Loucy (cell line): ENCODE data around the gene SERPINB4.

Experiments used
- H2AFZ ChIP-seq: fragments of 200-600 bp; sonication (generic); 2 replicates; pipeline ENCODE4 v1.6.0; 2016; ENCODE audit warnings: antibody characterized with exemption, mild to moderate bottlenecking, low read length, moderate library complexity
- H3F3A ChIP-seq: fragments of 200-600 bp; 2 replicates; pipeline ENCODE4 v1.6.0; 2016; ENCODE audit warnings: antibody characterized with exemption, low read depth, mild to moderate bottlenecking
- H3K27me3 ChIP-seq: fragments of 200-600 bp; sonication (generic); 2 replicates; pipeline ENCODE4 v1.6.1; 2014; ENCODE audit warnings: low read length, mild to moderate bottlenecking; ENCODE audit not compliant: insufficient read depth, poor library complexity, severe bottlenecking
- H3K36me3 ChIP-seq: fragments of 200-600 bp; sonication (generic); 2 replicates; pipeline ENCODE4 v1.6.1; 2016; ENCODE audit warnings: low read length; ENCODE audit not compliant: insufficient read depth
- H3K4me1 ChIP-seq: fragments of 200-600 bp; sonication (generic); 2 replicates; pipeline ENCODE4 v1.5.1; 2014; ENCODE audit warnings: low read length, mild to moderate bottlenecking; ENCODE audit not compliant: insufficient read depth, poor library complexity, severe bottlenecking
- H3K4me2 ChIP-seq: fragments of 200-600 bp; sonication (generic); 2 replicates; pipeline ENCODE4 v1.6.0; 2014; ENCODE audit warnings: antibody characterized with exemption, low read length, low read depth, mild to moderate bottlenecking; ENCODE audit not compliant: poor library complexity, severe bottlenecking
- H3K4me3 ChIP-seq: fragments of 200-600 bp; sonication (generic); 2 replicates; pipeline ENCODE4 v1.5.1; 2014; ENCODE audit warnings: low read length, mild to moderate bottlenecking, mixed read lengths; ENCODE audit not compliant: poor library complexity, severe bottlenecking
- H3K79me2 ChIP-seq: fragments of 200-600 bp; sonication (generic); 2 replicates; pipeline ENCODE4 v1.6.1; 2014; ENCODE audit warnings: low read length; ENCODE audit not compliant: insufficient read depth
- H3K9ac ChIP-seq: fragments of 200-600 bp; sonication (generic); 2 replicates; pipeline ENCODE4 v1.6.0; 2014; ENCODE audit warnings: mild to moderate bottlenecking, low read depth, low read length, moderate library complexity; ENCODE audit not compliant: poor library complexity, severe bottlenecking
- H3K9me2 ChIP-seq: fragments of 200-600 bp; sonication (generic); replicated peaks from 2 replicates; pipeline ENCODE4 v1.6.1; 2016; ENCODE audit warnings: low read depth, low read length, mixed read lengths
- H3K9me3 ChIP-seq: fragments of 200-600 bp; sonication (generic); 2 replicates; pipeline ENCODE4 v1.6.1; 2014; ENCODE audit warnings: mild to moderate bottlenecking, antibody characterized with exemption, low read length, low read depth; ENCODE audit not compliant: insufficient read depth
- H4K20me1 ChIP-seq: fragments of 200-600 bp; sonication (generic); 2 replicates; pipeline ENCODE4 v1.6.0; 2014; ENCODE audit warnings: antibody characterized with exemption, low read length, mild to moderate bottlenecking; ENCODE audit not compliant: insufficient read depth, poor library complexity, severe bottlenecking
- CTCF ChIP-seq: fragments of 200-600 bp; sonication (generic); conservative IDR thresholded peaks from 2 replicates; pipeline ENCODE4 v1.5.1; 2014; ENCODE audit warnings: mild to moderate bottlenecking, antibody characterized with exemption, low read length
- EZH2phosphoT487 ChIP-seq: fragments of 200-600 bp; IDR thresholded peaks from 2 replicates; pipeline ENCODE4 v1.6.1; 2018; ENCODE audit warnings: antibody characterized with exemption, mild to moderate bottlenecking, moderate library complexity, borderline replicate concordance

SERPINB4 gene

GRCh38 chr18:63637703-63638102 lies 6.4 kb downstream of the SERPINB4 start:
- Histone ChIP-seq H3F3A (no peaks in the 10 kb centered on the region), H4K20me1 (no peaks in the 10 kb centered on the region), H3K27me3 (no peaks in the 10 kb centered on the region), H3K4me3 (no peak overlapping the region), H3K36me3 (no peaks in the 10 kb centered on the region), H3K4me2 (no peak overlapping the region), H3K9me2 (0 out of 2 replicates have a peak, but pooled peaks cover 3% of the 10 kb centered on the region), H3K9ac (no peak overlapping the region), H3K79me2 (no peaks in the 10 kb centered on the region), H3K4me1 (no peaks in the 10 kb centered on the region), H3K9me3 (no peaks in the 10 kb centered on the region), H2AFZ (no peak overlapping the region)
- TF ChIP-seq EZH2phosphoT487: no peak
- TF ChIP-seq CTCF: no peak

- no peak overlapping the region for H3K9ac ChIP-seq
- no peaks in the 10 kb centered on the region for H3K27me3 ChIP-seq
- H4K20me1 ChIP-seq: no peaks in the 10 kb centered on the region
- no peak for TF ChIP-seq EZH2phosphoT487
- no peak overlapping the region for H3K4me3 ChIP-seq
- no peaks in the 10 kb centered on the region for H3K4me1 ChIP-seq
- H3K79me2 ChIP-seq: no peaks in the 10 kb centered on the region
- no peaks in the 10 kb centered on the region for H3K36me3 ChIP-seq
- H3K9me2 ChIP-seq: no peaks in the 10 kb centered on the region
- H2AFZ ChIP-seq: no peak overlapping the region
- H3K4me2 ChIP-seq: no peak overlapping the region
- no peaks in the 10 kb centered on the region for H3F3A ChIP-seq
- peaks cover 8% of the 10 kb centered on the region; the same call in 1 of the 2 replicates for H3K9me3 ChIP-seq
Measured at GRCh38 chr18:63627819-63628218, 16.2 kb downstream of the SERPINB4 start.

GRCh38 chr18:63626431-63626830 lies 17.6 kb downstream of the SERPINB4 start:
- no peaks in the 10 kb centered on the region for H3K9me2 ChIP-seq
- H3K4me2 ChIP-seq: no peak overlapping the region
- H3K27me3 ChIP-seq: no peaks in the 10 kb centered on the region
- H2AFZ ChIP-seq: no peak overlapping the region
- H3K9ac ChIP-seq: no peak overlapping the region
- H3K4me3 ChIP-seq: no peak overlapping the region
- no peaks in the 10 kb centered on the region for H3K4me1 ChIP-seq
- peaks cover 8% of the 10 kb centered on the region; the same call in 1 of the 2 replicates for H3K9me3 ChIP-seq
- TF ChIP-seq EZH2phosphoT487: no peak
- TF ChIP-seq CTCF: no peak
- no peaks in the 10 kb centered on the region for H3F3A ChIP-seq
- no peaks in the 10 kb centered on the region for H3K36me3 ChIP-seq
- H4K20me1 ChIP-seq: no peaks in the 10 kb centered on the region
- no peaks in the 10 kb centered on the region for H3K79me2 ChIP-seq

- Histone ChIP-seq H3K36me3 (no peaks in the 10 kb centered on the region), H3K9me3 (peaks cover 8% of the 10 kb centered on the region; the same call in 1 of the 2 replicates), H4K20me1 (no peaks in the 10 kb centered on the region), H3K4me3 (no peak overlapping the region), H3K4me2 (no peak overlapping the region), H3K27me3 (no peaks in the 10 kb centered on the region), H3K9me2 (no peaks in the 10 kb centered on the region), H3K4me1 (no peaks in the 10 kb centered on the region), H3K9ac (no peak overlapping the region), H3F3A (no peaks in the 10 kb centered on the region), H2AFZ (no peak overlapping the region), H3K79me2 (no peaks in the 10 kb centered on the region)
- TF ChIP-seq EZH2phosphoT487 (no peak), CTCF (no peak)
Measured at GRCh38 chr18:63624863-63625262, 19.2 kb downstream of the SERPINB4 start.
